ENCODE data around the gene MOB3A.

GRCh38 chr19:2112516-2113320, 16.6 kb upstream of the MOB3A start:
- TF ChIP-seq REST (tag by site-specific recombination; IDR thresholded peaks at IDR 0.05) (no peak), CTCF (tag by site-specific recombination; IDR thresholded peaks at IDR 0.05) (no peak)

Data from HEK293 (cell line).